HG02678 (cell line): ENCODE data around the gene CT45A9.
"Not testable (repeated sequence)": the region's sequence is repeated elsewhere in the genome, so short reads cannot be mapped to it uniquely, and the experiment has no call there.

Experiments
- ATAC-seq: cut with Tn5 transposase; IDR thresholded peaks from one replicate; pipeline ENCODE4 v1.9.1; 2021; ENCODE audit warnings: mild to moderate bottlenecking, moderate library complexity; ENCODE audit not compliant: unreplicated experiment

The CT45A9 gene

GRCh38 chrX:135871712-135872111, at the start of gene CT45A9:
Gene CT45A9, minus strand, starts transcription at chrX:135871812. Its CDS starts 3,751 bp downstream, at chrX:135868061.
- ATAC-seq: not testable (repeated sequence)

GRCh38 chrX:135920516-135920915, 48.9 kb upstream of the CT45A9 start:
- not testable (repeated sequence) for ATAC-seq

GRCh38 chrX:135914404-135914803, 42.8 kb upstream of the CT45A9 start:
- ATAC-seq: no peak

GRCh38 chrX:135910251-135910650, 38.6 kb upstream of the CT45A9 start:
- ATAC-seq: no peak

- ATAC-seq: no peak
Measured at GRCh38 chrX:135893294-135893817, 21.7 kb upstream of the CT45A9 start, which contains the start of the genes CT45A10 and SAGE1. Gene CT45A10, minus strand, starts transcription at chrX:135893444. Its CDS starts 8,100 bp downstream, at chrX:135885344. Gene SAGE1, plus strand, starts transcription at chrX:135893716. Its CDS starts 2,527 bp downstream, at chrX:135896243.

- no peak for ATAC-seq
Measured at GRCh38 chrX:135892781-135893180, 21.2 kb upstream of the CT45A9 start.

- no peak for ATAC-seq
Measured at GRCh38 chrX:135890087-135890585, 18.5 kb upstream of the CT45A9 start.

- not testable (repeated sequence) for ATAC-seq
Measured at GRCh38 chrX:135888976-135889375, 17.4 kb upstream of the CT45A9 start.

- ATAC-seq: not testable (repeated sequence)
Measured at GRCh38 chrX:135888230-135888629, 16.6 kb upstream of the CT45A9 start.

GRCh38 chrX:135882741-135883140, 11.1 kb upstream of the CT45A9 start:
- ATAC-seq: not testable (repeated sequence)

- not testable (repeated sequence) for ATAC-seq
Measured at GRCh38 chrX:135854438-135854837, 17.2 kb downstream of the CT45A9 start, which contains the start of gene CT45A8. Gene CT45A8, minus strand, starts transcription at chrX:135854538. Its CDS starts 3,755 bp downstream, at chrX:135850783.

GRCh38 chrX:135837180-135837579, 34.4 kb downstream of the CT45A9 start, which contains the start of gene CT45A7:
Gene CT45A7, minus strand, starts transcription at chrX:135837280. Its CDS starts 3,747 bp downstream, at chrX:135833533.
- not testable (repeated sequence) for ATAC-seq

GRCh38 chrX:135819912-135820311, 51.7 kb downstream of the CT45A9 start, which contains the start of gene CT45A2:
Gene CT45A2, minus strand, starts transcription at chrX:135820012. Its CDS starts 3,747 bp downstream, at chrX:135816265.
- not testable (repeated sequence) for ATAC-seq
